ENCODE results near the gene CCDC102A. TPM values are rescaled to one million over a fixed set of nuclear protein-coding genes. Genes with fewer than 3 reads are reported as not detected.

Gene CCDC102A
- total and polyA plus RNA-seq, 2 of the 13 experiments (the other 11 are each of a cell fraction or from before 2014, with no cell fraction given), result 2.1 to 2.8 TPM

DNA sequence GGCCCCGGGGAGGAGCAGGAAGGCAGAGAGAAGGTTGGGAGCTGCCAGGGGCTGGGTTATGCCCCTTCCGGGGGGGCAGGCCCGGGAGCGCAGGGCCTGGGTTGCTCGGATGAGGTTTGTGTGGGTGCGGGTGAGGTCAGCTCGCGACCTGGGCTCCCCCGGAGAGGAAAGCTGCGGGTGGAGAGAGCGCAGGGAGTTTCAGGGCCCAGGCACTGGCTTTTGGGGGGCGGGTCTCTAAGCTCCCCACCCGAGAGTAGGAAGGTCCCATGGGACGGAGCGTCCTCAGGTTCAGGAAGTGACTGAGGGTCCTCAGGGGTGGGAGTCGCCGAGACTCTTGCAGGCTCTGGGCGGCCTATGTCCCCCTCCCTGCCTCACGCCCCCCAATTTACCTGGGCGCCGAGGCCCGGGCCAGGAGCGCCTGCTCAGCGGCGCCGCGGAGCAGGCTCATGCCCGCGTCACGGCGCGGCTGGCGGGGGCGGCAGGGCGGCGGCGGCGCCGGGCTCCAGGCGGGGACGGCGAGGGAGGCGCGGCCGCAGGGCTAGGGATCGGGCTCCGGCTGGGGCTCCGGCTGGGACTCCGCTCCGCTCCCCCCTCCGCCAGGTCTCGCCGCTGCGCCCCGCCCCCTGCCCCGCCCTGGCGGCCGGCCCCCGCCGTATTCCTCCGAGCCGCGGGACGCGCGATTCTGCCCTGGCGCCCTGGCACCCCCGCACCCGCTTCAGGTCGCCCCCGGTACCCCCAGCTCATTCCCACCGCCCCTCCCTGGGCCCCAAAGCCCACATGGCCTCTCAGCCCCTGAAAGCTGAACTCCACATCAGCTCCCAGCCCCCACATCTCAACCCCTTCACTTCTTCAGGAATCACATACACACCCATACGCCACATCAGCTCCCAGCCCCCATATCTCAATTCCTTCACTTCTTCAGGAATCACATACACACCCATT, 50.2 kb downstream of the CCDC102A start, which contains the start of gene DOK4 (continued):
- no peak for TF ChIP-seq HMG20B (CRISPR knock-in tag; conservative IDR thresholded peaks at IDR 0.05)
- peak; percentile 33 for TF ChIP-seq HOXA3 (CRISPR knock-in tag; IDR thresholded peaks at IDR 0.05)
- TF ChIP-seq SP140L (CRISPR knock-in tag; IDR thresholded peaks at IDR 0.05; ENCODE audit: borderline replicate concordance), result no peak
- 0 out of 2 replicates have a peak, but pooled peaks have one; percentile 20 for TF ChIP-seq ZNF746 (CRISPR knock-in tag; IDR thresholded peaks at IDR 0.05)
- TF ChIP-seq ETV6 (CRISPR knock-in tag; conservative IDR thresholded peaks at IDR 0.05), result no peak; the same call in 1 of the 2 replicates
- TF ChIP-seq ZNF143 (CRISPR knock-in tag; IDR thresholded peaks at IDR 0.05), result no peak
- TF ChIP-seq ZNF225 (CRISPR knock-in tag; IDR thresholded peaks at IDR 0.05), result no peak
- TF ChIP-seq ZNF10 (CRISPR knock-in tag; IDR thresholded peaks at IDR 0.05; ENCODE audit: borderline replicate concordance, low read depth), result no peak
- TF ChIP-seq, protein P1, sequence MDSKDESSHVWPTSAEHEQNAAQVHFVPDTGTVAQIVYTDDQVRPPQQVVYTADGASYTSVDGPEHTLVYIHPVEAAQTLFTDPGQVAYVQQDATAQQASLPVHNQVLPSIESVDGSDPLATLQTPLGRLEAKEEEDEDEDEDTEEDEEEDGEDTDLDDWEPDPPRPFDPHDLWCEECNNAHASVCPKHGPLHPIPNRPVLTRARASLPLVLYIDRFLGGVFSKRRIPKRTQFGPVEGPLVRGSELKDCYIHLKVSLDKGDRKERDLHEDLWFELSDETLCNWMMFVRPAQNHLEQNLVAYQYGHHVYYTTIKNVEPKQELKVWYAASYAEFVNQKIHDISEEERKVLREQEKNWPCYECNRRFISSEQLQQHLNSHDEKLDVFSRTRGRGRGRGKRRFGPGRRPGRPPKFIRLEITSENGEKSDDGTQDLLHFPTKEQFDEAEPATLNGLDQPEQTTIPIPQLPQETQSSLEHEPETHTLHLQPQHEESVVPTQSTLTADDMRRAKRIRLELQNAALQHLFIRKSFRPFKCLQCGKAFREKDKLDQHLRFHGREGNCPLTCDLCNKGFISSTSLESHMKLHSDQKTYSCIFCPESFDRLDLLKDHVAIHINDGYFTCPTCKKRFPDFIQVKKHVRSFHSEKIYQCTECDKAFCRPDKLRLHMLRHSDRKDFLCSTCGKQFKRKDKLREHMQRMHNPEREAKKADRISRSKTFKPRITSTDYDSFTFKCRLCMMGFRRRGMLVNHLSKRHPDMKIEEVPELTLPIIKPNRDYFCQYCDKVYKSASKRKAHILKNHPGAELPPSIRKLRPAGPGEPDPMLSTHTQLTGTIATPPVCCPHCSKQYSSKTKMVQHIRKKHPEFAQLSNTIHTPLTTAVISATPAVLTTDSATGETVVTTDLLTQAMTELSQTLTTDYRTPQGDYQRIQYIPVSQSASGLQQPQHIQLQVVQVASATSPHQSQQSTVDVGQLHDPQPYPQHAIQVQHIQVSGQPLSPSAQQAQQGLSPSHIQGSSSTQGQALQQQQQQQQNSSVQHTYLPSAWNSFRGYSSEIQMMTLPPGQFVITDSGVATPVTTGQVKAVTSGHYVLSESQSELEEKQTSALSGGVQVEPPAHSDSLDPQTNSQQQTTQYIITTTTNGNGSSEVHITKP (CRISPR knock-in tag; IDR thresholded peaks at IDR 0.05; ENCODE audit: low read depth), result no peak
- TF ChIP-seq ZNF672 (CRISPR knock-in tag; IDR thresholded peaks at IDR 0.05), result no peak
- no peak; the same call in 1 of the 2 replicates for TF ChIP-seq ZNF605 (CRISPR knock-in tag; IDR thresholded peaks at IDR 0.05)
- TF ChIP-seq, protein P2, sequence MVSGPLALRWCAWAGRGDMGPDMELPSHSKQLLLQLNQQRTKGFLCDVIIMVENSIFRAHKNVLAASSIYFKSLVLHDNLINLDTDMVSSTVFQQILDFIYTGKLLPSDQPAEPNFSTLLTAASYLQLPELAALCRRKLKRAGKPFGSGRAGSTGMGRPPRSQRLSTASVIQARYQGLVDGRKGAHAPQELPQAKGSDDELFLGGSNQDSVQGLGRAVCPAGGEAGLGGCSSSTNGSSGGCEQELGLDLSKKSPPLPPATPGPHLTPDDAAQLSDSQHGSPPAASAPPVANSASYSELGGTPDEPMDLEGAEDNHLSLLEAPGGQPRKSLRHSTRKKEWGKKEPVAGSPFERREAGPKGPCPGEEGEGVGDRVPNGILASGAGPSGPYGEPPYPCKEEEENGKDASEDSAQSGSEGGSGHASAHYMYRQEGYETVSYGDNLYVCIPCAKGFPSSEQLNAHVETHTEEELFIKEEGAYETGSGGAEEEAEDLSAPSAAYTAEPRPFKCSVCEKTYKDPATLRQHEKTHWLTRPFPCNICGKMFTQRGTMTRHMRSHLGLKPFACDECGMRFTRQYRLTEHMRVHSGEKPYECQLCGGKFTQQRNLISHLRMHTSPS (CRISPR knock-in tag; IDR thresholded peaks at IDR 0.05; ENCODE audit: low read depth), result no peak
- TF ChIP-seq, protein P3, sequence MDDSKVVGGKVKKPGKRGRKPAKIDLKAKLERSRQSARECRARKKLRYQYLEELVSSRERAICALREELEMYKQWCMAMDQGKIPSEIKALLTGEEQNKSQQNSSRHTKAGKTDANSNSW (CRISPR knock-in tag; IDR thresholded peaks at IDR 0.05; ENCODE audit: borderline replicate concordance), result no peak
- no peak for TF ChIP-seq REPIN1 (CRISPR knock-in tag; IDR thresholded peaks at IDR 0.05; ENCODE audit: borderline replicate concordance, low read depth)
- TF ChIP-seq, protein P4, sequence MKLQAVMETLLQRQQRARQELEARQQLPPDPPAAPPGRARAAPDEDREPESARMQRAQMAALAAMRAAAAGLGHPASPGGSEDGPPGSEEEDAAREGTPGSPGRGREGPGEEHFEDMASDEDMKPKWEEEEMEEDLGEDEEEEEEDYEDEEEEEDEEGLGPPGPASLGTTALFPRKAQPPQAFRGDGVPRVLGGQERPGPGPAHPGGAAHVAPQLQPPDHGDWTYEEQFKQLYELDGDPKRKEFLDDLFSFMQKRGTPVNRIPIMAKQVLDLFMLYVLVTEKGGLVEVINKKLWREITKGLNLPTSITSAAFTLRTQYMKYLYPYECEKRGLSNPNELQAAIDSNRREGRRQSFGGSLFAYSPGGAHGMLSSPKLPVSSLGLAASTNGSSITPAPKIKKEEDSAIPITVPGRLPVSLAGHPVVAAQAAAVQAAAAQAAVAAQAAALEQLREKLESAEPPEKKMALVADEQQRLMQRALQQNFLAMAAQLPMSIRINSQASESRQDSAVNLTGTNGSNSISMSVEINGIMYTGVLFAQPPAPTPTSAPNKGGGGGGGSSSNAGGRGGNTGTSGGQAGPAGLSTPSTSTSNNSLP (IDR thresholded peaks at IDR 0.05; ENCODE audit: low read depth, low read length), result no peak
- TF ChIP-seq HOXA5 (CRISPR knock-in tag; IDR thresholded peaks at IDR 0.05), result no peak
- no peak for TF ChIP-seq SATB2 (CRISPR knock-in tag; IDR thresholded peaks at IDR 0.05)
- TF ChIP-seq, protein P5, sequence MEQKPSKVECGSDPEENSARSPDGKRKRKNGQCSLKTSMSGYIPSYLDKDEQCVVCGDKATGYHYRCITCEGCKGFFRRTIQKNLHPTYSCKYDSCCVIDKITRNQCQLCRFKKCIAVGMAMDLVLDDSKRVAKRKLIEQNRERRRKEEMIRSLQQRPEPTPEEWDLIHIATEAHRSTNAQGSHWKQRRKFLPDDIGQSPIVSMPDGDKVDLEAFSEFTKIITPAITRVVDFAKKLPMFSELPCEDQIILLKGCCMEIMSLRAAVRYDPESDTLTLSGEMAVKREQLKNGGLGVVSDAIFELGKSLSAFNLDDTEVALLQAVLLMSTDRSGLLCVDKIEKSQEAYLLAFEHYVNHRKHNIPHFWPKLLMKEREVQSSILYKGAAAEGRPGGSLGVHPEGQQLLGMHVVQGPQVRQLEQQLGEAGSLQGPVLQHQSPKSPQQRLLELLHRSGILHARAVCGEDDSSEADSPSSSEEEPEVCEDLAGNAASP (CRISPR knock-in tag; IDR thresholded peaks at IDR 0.05; ENCODE audit: borderline replicate concordance), result no peak
- no peak for TF ChIP-seq ARHGAP35 (CRISPR knock-in tag; IDR thresholded peaks at IDR 0.05; ENCODE audit: borderline replicate concordance)
- TF ChIP-seq ZNF256 (CRISPR knock-in tag; conservative IDR thresholded peaks at IDR 0.05), result no peak

Data from HepG2 (cell line).